GM21423 (cell line): ENCODE data around the gene C1orf216.
"Not testable (repeated sequence)": the region's sequence is repeated elsewhere in the genome, so short reads cannot be mapped to it uniquely, and the experiment has no call there.

Source experiments
- ATAC-seq: cut with Tn5 transposase; IDR thresholded peaks from one replicate; pipeline ENCODE4 v1.9.1; 2021; ENCODE audit warnings: mild to moderate bottlenecking, moderate library complexity; ENCODE audit not compliant: unreplicated experiment

Gene C1orf216

GRCh38 chr1:35707601-35708440 lies 10.9 kb downstream of the C1orf216 start:
- ATAC-seq, result no peak

DNA sequence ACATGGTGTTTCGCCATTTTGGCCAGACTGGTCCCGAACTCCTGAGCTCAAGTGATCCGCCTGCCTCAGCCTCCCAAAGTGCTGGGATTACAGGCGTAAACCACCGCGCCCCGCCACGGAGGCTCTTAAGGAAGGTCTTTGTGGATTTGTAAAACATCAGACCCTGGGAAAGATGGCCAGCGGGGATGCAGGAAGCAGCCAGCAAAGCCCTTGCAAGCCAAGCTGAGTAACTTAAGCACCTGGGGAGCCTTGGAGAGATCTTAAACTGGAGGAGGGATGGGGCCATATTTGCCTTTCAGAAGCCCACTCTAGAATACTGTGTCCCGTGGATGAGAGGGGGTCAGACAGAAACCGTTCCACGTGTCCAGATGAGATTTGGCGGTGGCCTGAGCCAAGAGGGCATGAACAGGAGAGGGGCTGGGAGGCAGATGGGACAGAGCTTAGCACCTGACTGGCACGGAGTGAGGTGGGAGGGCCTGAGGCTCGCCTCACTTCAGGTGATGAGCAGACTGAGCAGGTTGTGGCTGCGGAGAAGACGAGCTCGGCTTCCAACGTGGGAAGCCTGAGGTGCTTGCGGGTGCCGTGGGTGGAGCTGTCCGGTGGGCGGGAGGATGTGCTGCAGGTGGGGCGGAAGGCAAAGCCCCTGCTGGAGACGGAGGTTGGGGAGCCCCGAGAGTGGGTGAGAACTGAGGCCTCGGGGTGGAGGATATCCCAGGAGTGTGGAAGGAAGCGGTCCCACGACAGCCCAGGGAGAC lies 11.7 kb downstream of the C1orf216 start:
- no peak for ATAC-seq

DNA sequence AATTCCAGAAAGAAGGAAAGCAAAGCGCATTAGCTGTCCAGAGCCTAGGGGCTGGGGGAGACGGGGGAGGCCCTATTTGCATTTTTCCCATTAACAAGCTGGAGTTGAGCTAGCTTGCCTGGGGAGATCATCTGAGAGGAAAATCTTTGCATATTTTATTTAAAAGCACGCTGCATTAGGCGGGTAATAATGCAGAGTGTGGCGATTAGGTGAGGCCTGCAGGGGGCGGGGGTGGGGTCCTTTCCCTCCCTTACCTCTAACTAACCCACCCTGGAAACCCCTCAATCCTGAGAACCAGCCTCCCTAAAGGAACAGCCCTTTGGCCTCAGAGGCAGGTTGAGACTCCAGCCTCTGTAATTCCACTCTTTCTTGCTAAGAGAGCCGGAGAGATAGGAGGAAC lies 16.2 kb downstream of the C1orf216 start:
- ATAC-seq, result no peak

GRCh38 chr1:35699152-35699551 lies 19.5 kb downstream of the C1orf216 start:
- ATAC-seq, result not testable (repeated sequence)

DNA sequence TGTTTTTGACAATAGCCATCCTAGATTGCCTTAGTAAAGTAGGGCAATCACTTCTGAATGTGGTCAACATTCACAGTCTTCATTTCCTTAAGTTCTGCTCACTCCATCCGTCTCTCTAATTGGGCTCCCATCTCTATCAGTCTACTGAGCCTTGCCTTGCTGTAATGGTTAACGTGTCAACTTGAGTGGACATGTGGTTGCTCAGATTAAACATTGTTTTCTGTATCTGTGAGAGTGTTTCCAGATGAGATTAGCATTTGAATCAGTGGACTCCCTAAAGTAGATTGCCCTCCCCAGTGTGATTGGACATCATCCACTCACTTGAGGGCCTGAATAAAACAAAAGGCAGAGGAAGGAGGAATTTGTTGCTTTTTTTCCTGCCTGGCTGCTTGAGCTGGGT lies 26.4 kb downstream of the C1orf216 start:
- ATAC-seq, result no peak

DNA sequence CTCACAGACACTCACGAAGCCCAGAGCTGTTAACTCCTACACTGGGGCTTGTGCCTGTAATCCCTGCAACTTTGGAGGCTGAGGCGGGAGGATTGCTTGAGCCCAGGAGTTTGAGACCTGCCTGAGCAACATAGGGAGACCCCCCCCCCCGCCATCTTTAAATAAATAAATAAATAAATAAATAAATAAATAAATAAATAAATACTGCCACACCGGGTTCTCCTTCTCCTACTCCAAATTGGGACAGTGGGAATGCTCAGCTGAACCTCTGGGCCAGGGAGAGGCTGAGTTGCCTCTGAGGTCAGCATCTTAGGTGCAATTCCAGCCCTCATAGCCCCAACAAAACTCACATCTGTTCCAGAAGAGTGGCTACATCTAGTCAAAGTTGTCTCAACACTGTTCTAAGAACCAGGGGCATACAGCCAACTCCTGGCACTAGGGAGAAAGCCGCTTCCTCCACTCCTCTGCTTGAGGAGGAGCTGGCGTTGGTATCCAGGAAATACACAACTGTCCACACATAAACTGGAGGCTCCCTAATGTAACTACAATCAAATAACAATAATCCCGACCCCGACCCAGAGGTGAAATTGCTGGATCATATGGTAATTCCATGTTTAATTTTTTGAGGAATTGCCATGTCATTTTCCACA lies 27.0 kb downstream of the C1orf216 start:
- ATAC-seq, result no peak

- no peak for ATAC-seq
Measured at GRCh38 chr1:35691080-35691479, 27.6 kb downstream of the C1orf216 start.

- ATAC-seq, result not testable (repeated sequence)
Measured at GRCh38 chr1:35690103-35690502, 28.6 kb downstream of the C1orf216 start.

DNA sequence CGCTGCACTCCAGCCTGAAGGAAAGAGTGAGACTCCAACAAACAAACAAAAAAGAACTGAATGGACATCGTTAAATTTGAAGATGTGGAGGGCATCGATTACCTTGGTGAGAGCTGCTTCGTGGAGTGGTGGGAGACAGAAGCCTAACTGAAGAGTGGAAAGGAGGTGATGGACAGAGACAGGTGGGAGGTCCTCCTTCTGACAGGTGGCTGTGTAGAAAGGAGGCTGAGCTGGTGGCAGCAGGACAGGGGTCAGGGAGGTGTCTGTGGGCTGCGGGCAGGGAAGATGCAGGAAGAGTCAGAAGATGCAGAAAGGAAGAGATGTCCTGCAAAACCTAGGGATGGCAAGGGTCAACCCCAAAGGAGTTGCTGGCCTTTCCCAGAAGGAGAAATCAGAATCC lies 30.5 kb downstream of the C1orf216 start:
- ATAC-seq, result no peak

DNA sequence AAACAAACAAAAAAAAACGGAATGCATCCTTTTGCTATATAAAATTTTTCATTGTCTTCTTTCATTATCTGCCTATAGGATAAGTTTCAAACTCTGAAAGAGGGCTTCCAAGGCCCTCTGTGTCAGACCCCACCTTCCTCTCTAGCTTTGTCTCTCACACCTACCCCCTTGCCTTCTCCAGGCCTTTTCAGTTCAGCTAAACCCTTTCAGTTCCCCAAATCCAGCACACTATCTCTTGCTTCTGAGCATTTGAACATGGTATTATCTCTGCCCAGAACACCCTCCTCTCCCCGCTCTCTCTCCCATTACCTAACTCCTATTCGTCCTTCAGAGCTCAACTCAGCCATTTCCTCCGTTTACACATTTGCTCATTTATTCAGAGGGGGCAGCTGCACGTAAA lies 35.7 kb downstream of the C1orf216 start:
- no peak for ATAC-seq

DNA sequence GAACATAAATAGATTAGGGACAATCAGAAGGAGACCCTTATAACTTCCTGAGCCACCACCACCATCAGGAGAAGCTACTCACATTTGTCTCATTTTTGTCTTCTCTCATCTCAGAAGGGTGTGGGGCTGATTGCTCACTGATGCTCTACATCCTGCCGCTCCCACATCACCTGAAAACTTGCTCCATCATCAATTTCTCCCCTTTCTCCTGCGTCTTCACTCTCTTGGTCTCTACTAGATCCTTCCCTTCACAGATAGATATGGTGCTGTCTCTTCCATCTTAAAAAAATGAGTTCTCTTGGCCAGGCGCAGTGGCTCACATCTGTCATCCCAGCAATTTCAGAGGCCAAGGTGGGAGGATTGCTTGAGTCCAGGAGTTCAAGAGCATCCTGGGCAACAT lies 38.4 kb downstream of the C1orf216 start:
- no peak for ATAC-seq

GRCh38 chr1:35675773-35676172 lies 42.9 kb downstream of the C1orf216 start:
- no peak for ATAC-seq

DNA sequence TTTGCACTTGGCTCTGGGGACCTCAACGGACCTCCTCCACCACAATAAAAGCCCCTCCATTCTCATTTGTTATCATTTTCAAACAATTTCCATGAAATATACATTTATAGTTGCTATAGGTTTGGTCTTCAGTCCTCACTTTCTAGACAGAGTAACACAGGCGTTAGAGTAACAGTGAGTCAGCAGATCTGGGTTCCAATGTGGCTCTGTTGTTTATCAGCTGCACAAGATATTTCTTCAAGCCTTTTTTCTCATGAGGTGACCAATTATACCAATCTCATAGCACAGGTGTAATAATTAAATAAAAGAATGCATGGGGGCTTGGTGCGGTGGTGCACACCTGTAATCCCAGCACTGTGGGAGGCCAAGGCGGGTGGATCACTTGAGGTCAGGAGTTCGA lies 44.6 kb downstream of the C1orf216 start:
- ATAC-seq, result no peak

GRCh38 chr1:35672116-35672515 lies 46.6 kb downstream of the C1orf216 start:
- no peak for ATAC-seq

GRCh38 chr1:35668506-35668905 lies 50.2 kb downstream of the C1orf216 start:
- ATAC-seq, result no peak

DNA sequence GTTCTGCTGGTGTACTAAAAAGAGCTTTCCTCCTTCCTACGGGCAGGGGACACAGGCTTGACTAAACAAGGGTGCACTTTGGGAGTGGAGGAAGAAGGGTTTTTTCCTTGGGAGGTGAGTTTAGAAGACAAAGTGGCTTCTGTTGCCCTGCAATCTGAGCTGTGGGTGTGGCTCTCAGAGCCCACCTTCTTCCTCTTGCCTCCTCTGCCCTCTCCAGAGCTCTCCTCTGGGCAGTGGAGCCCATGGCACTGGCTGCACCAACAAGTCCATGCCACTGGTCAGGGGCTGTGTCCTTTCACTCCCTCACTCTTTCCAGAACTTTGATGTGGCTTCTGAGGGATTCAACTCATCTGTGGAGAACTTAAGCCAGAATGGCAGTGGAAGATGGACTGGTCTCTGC lies 51.8 kb downstream of the C1orf216 start:
- ATAC-seq, result no peak

DNA sequence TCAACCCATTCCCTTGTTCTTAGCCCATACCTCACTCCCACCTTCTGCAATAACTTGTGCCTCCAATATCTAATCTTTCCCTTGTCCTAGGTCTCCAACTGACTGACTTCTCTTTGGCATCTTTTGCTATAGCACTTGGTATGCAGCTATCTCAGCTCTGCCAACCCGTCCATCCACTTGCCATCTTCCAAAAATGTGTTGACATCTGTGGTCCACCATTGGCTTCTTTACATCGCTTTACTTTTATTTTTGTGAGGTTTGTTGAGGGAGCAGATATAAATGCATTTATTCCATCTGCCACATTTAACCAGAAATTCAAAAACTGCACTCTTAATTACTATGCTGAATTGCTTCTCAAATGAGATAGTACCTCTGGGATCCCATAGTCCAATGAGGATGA lies 52.5 kb downstream of the C1orf216 start:
- ATAC-seq, result no peak
